A673 (cell line): Measurements from ENCODE around the gene DZIP1.

Experiments
- CTCF ChIP-seq: fragments of 300-800, 200-600 bp; sonication (generic); conservative IDR thresholded peaks from 2 replicates; pipeline ENCODE4 v1.5.1; 2017; ENCODE audit warnings: low read depth, mild to moderate bottlenecking, antibody characterized with exemption, low read length, moderate library complexity, mixed read lengths
- EZH2 ChIP-seq: fragments of 200-600 bp; sonication (generic); IDR thresholded peaks from 2 replicates; pipeline ENCODE4 v1.6.1; 2017; ENCODE audit warnings: borderline replicate concordance, low read depth, mild to moderate bottlenecking, mixed read lengths, antibody characterized with exemption, low read length; ENCODE audit not compliant: poor library complexity, severe bottlenecking

DNA sequence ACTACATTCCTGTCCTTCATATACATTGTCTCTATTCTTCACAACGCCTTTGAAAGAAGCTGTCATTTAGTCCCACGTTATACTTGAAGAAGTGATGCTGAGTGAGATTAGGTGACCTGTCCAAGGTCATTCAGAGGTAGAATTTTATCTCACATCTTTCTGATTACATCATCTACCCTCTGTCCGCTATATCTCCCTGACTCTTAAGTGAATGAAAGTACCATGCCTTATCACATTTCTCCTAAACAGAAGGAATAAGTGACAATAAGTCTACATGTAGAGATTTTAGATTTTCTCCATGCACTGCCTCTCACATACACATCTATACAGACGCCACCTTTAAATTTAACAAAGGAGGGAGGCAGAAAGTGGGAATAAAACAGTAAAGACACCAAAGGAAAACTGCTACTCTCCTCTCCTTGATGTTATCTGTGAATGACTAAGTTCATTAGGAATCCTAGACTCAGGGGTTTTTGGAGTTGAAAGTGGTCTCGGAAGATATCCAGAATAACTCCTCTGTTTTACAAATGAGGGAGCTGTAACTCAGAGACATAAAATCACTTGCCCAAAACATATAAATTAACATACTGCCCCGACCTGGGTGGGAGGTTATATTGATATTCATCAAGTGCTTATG is 96.9 kb downstream of the DZIP1 start:
- no peak for TF ChIP-seq CTCF
- TF ChIP-seq EZH2, result no peak
